OCI-LY1 (cell line): ENCODE data around the gene ZSCAN20.

Experiments
- CTCF ChIP-seq: fragments of 200-600 bp; sonication (generic), shearing (Covaris generic); IDR thresholded peaks from 2 replicates; pipeline ENCODE4 v1.5.1; 2017; ENCODE audit warnings: mild to moderate bottlenecking, antibody characterized with exemption, low read length, moderate library complexity, mixed read lengths
- EZH2 ChIP-seq: fragments of 200-600 bp; sonication (generic), shearing (Covaris generic); IDR thresholded peaks from 2 replicates; pipeline ENCODE4 v1.8.0; 2017; ENCODE audit warnings: borderline replicate concordance, mixed run types, mild to moderate bottlenecking, antibody characterized with exemption, low read length, moderate library complexity, mixed read lengths

- TF ChIP-seq CTCF (no peak), EZH2 (no peak)
Measured at GRCh38 chr1:33424610-33425009, 47.8 kb upstream of the ZSCAN20 start.
